Measurements from ENCODE around the gene NOD1. TPM values are rescaled to one million over a fixed set of nuclear protein-coding genes. Genes with fewer than 3 reads are reported as not detected.
"Not testable (repeated sequence)": the region's sequence is repeated elsewhere in the genome, so short reads cannot be mapped to it uniquely, and the experiment has no call there.

The NOD1 gene
- total RNA-seq, 1 donor = 3.9 TPM

GRCh38 chr7:30511973-30512662, 33.5 kb upstream of the NOD1 start:
- TF ChIP-seq CTCF (IDR thresholded peaks at IDR 0.05; ENCODE audit: insufficient read depth, low read depth, low read length) = no peak
- no peak for DNase-seq (ENCODE audit: low read depth)
- no peak overlapping the region for H3K4me3 ChIP-seq (ENCODE audit: low read depth, low read length)

GRCh38 chr7:30511494-30511893, 32.9 kb upstream of the NOD1 start:
- no peak for TF ChIP-seq CTCF (IDR thresholded peaks at IDR 0.05; ENCODE audit: insufficient read depth, low read depth, low read length)
- no peak for DNase-seq (ENCODE audit: low read depth)
- no peak overlapping the region for H3K4me3 ChIP-seq (ENCODE audit: low read depth, low read length)

- peak; percentile 59 for DNase-seq (ENCODE audit: low read depth)
- TF ChIP-seq CTCF (IDR thresholded peaks at IDR 0.05; ENCODE audit: insufficient read depth, low read depth, low read length) = peak; percentile 85
- H3K4me3 ChIP-seq (ENCODE audit: low read depth, low read length) = no peak overlapping the region
Observed at GRCh38 chr7:30510124-30511075, 31.8 kb upstream of the NOD1 start.

- not testable (repeated sequence) for H3K4me3 ChIP-seq (ENCODE audit: low read depth, low read length); DNase-seq (ENCODE audit: low read depth)
Observed at GRCh38 chr7:30509171-30509857, 30.7 kb upstream of the NOD1 start.

- not testable (repeated sequence) for DNase-seq (ENCODE audit: low read depth); H3K4me3 ChIP-seq (ENCODE audit: low read depth, low read length)
Observed at GRCh38 chr7:30507346-30507900, 28.8 kb upstream of the NOD1 start.

GRCh38 chr7:30505174-30505697, 26.7 kb upstream of the NOD1 start:
- no peak for DNase-seq (ENCODE audit: low read depth)
- no peak for TF ChIP-seq CTCF (IDR thresholded peaks at IDR 0.05; ENCODE audit: insufficient read depth, low read depth, low read length)
- H3K4me3 ChIP-seq (ENCODE audit: low read depth, low read length) = peak overlapping the region; percentile 98

GRCh38 chr7:30504301-30505173, 26.0 kb upstream of the NOD1 start, which contains the start of gene GGCT:
Gene GGCT, minus strand, starts transcription at chr7:30504829. Its CDS starts 120 bp downstream, at chr7:30504709.
- DNase-seq (ENCODE audit: low read depth) = peak; percentile 99
- peak within 1 kb of the TSS; percentile 98 for H3K4me3 ChIP-seq (ENCODE audit: low read depth, low read length)
- TF ChIP-seq CTCF (IDR thresholded peaks at IDR 0.05; ENCODE audit: insufficient read depth, low read depth, low read length) = no peak
